Smooth muscle cell (in vitro differentiated cells): ENCODE data around the gene GPER1. TPM values are rescaled to one million over a fixed set of nuclear protein-coding genes. Genes with fewer than 3 reads are reported as not detected.

Experiments used
- DNase-seq: peaks from one replicate; lab custom pipeline; 2025; ENCODE audit not compliant: unreplicated experiment; lab: John Stamatoyannopoulos, UW
- H2AFZ ChIP-seq: fragments of 200-600 bp; sonication (generic); 2 replicates; pipeline ENCODE4 v1.6.0; 2016; ENCODE audit warnings: antibody characterized with exemption, low read depth, mild to moderate bottlenecking
- H3F3A ChIP-seq: fragments of 200-600 bp; sonication (generic); 2 replicates; pipeline ENCODE4 v1.6.0; 2017; ENCODE audit warnings: antibody characterized with exemption, low read depth
- H3K27ac ChIP-seq: fragments of 200-600 bp; sonication (generic); 2 replicates; pipeline ENCODE4 v1.5.1; 2016; ENCODE audit warnings: low read depth, mild to moderate bottlenecking
- H3K27me3 ChIP-seq: fragments of 200-600 bp; sonication (generic); 2 replicates; pipeline ENCODE4 v1.6.1; 2016; ENCODE audit warnings: low read depth, mild to moderate bottlenecking
- H3K36me3 ChIP-seq: fragments of 200-600 bp; sonication (generic); 2 replicates; pipeline ENCODE4 v1.5.1; 2016; ENCODE audit warnings: low read depth
- H3K4me1 ChIP-seq: fragments of 200-600 bp; sonication (generic); 2 replicates; pipeline ENCODE4 v1.5.1; 2016; ENCODE audit warnings: low read depth
- H3K4me2 ChIP-seq: fragments of 200-600 bp; sonication (generic); 2 replicates; pipeline ENCODE4 v1.6.0; 2016; ENCODE audit warnings: mild to moderate bottlenecking
- H3K4me3 ChIP-seq: fragments of 200-600 bp; sonication (generic); 2 replicates; pipeline ENCODE4 v1.5.1; 2016; ENCODE audit warnings: mild to moderate bottlenecking
- H3K79me2 ChIP-seq: fragments of 200-600 bp; sonication (generic); 2 replicates; pipeline ENCODE4 v1.6.0; 2016; ENCODE audit warnings: low read depth, mild to moderate bottlenecking
- H3K9ac ChIP-seq: fragments of 200-600 bp; sonication (generic); 2 replicates; pipeline ENCODE4 v1.6.0; 2016; ENCODE audit warnings: low read depth
- H3K9me3 ChIP-seq: fragments of 200-600 bp; sonication (generic); replicated peaks from 2 replicates; pipeline ENCODE4 v1.5.1; 2016; ENCODE audit warnings: low read depth
- H4K20me1 ChIP-seq: fragments of 200-600 bp; sonication (generic); 2 replicates; pipeline ENCODE4 v1.6.0; 2016; ENCODE audit warnings: low read depth
- CTCF ChIP-seq: fragments of 200-600 bp; sonication (generic); IDR thresholded peaks from 2 replicates; pipeline ENCODE4 v1.5.1; 2017; ENCODE audit warnings: borderline replicate concordance, mild to moderate bottlenecking, antibody characterized with exemption; ENCODE audit not compliant: insufficient read depth, poor library complexity, severe bottlenecking
- WGBS: methylation state at CpG from one replicate; pipeline ENCODE4 v1.1.7; 2016; ENCODE audit warnings: low lambda C conversion rate; 5-methylcytosine and 5-hydroxymethylcytosine counted together
- polyA plus RNA-seq: library from polyadenylated mRNA; unstranded; fragments of >200 nt; fragmentation: Nextera tagmentation; extraction: Ambion mirVana; gene quantifications from 2 replicates; pipeline ENCODE4 v1.2.1, GENCODE V29; 2016
- total RNA-seq: library from RNA; depleted of rRNA; stranded (reverse); fragments of >200 nt; gene quantifications from 2 replicates; pipeline ENCODE4 v1.2.3, GENCODE V29; 2014

GPER1 gene
- total and polyA plus RNA-seq, 2 experiments from 2014 or later = 1.3 to 2.3 TPM

- no peaks in the 10 kb centered on the region for H3K79me2 ChIP-seq
- H3K27ac ChIP-seq = no peak overlapping the region
- no peak overlapping the region for H3K9ac ChIP-seq
- peaks cover 70% of the 10 kb centered on the region for H4K20me1 ChIP-seq
- peaks cover 26% of the 10 kb centered on the region for H3K4me1 ChIP-seq
- H2AFZ ChIP-seq = no peak overlapping the region
- no peaks in the 10 kb centered on the region for H3K27me3 ChIP-seq
- H3K9me3 ChIP-seq = no peaks in the 10 kb centered on the region
- H3F3A ChIP-seq = no peaks in the 10 kb centered on the region
- WGBS = 98% methylated on average over 20 of the region's 21 CpGs
- H3K36me3 ChIP-seq = no peaks in the 10 kb centered on the region
- H3K4me3 ChIP-seq = no peak overlapping the region
- no peak for DNase-seq
- H3K4me2 ChIP-seq = no peak overlapping the region
- no peak for TF ChIP-seq CTCF
Measured at GRCh38 chr7:1090236-1090635, 2.3 kb downstream of the GPER1 start.

DNA sequence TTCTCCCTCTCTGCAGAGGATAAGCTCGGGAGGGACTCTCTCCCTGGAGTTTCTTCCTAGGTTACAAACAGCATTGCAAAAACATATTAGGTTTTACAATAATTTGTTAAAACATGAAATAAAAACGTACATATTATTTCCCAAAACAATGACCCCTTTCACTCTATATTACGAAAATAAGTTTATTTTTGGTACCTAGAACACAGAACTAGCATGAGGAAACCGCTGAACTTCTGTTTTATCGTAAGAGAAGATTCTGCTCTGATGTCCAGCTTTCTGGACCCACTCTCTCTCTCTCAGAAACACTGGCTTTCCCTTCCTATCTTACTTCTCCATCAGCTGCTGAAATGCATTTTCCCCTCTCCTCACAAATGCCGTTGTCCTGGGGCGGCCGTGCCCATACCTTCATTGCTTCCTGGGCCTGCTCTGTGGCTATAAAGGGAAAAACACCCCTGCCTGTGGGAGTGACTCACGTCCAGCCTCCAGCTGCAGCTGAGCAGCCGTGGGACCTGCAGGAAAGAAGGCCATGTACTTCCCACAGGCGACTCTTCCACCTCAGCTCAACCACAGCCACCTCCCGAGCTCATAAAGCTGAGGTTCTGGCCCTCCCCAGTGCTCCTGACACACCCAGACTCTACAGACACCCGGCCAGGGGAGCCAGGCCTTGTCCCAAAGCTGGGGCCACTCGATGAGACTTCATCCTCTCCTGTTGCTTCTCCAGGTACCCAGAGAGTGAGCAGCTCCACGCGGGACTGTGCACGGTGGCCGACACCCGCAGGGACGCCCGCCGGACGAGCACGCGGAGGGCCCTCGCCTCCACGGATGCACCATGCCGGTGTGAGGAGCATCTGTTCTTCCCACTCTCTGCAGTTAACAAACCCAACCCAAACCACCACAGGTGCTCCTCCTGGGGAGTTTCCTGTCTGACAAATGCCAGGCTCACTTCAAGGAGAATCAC lies 3.1 kb downstream of the GPER1 start:
- no peak overlapping the region for H3K4me3 ChIP-seq
- H3K36me3 ChIP-seq = no peaks in the 10 kb centered on the region
- no peaks in the 10 kb centered on the region for H3F3A ChIP-seq
- H3K27me3 ChIP-seq = no peaks in the 10 kb centered on the region
- peaks cover 70% of the 10 kb centered on the region for H4K20me1 ChIP-seq
- H3K9me3 ChIP-seq = no peaks in the 10 kb centered on the region
- no peak for TF ChIP-seq CTCF
- no peaks in the 10 kb centered on the region for H3K79me2 ChIP-seq
- no peak for DNase-seq
- no peak overlapping the region for H2AFZ ChIP-seq
- H3K27ac ChIP-seq = no peak overlapping the region
- H3K4me1 ChIP-seq = peaks cover 26% of the 10 kb centered on the region
- 72% methylated on average over 28 of the region's 28 CpGs for WGBS
- no peak overlapping the region for H3K9ac ChIP-seq
- H3K4me2 ChIP-seq = no peak overlapping the region

GRCh38 chr7:1091644-1092027 lies 3.7 kb downstream of the GPER1 start:
- no peaks in the 10 kb centered on the region for H3K27me3 ChIP-seq
- peaks cover 70% of the 10 kb centered on the region for H4K20me1 ChIP-seq
- H3K9me3 ChIP-seq = no peaks in the 10 kb centered on the region
- H3K9ac ChIP-seq = no peak overlapping the region
- no peaks in the 10 kb centered on the region for H3K36me3 ChIP-seq
- 98% methylated on average over 18 of the region's 18 CpGs for WGBS
- no peak overlapping the region for H3K4me3 ChIP-seq
- no peak overlapping the region for H3K27ac ChIP-seq
- TF ChIP-seq CTCF = no peak
- H3F3A ChIP-seq = no peaks in the 10 kb centered on the region
- H2AFZ ChIP-seq = no peak overlapping the region
- H3K79me2 ChIP-seq = no peaks in the 10 kb centered on the region
- no peak overlapping the region for H3K4me2 ChIP-seq
- no peak for DNase-seq
- H3K4me1 ChIP-seq = peaks cover 22% of the 10 kb centered on the region

GRCh38 chr7:1092161-1092632 lies 4.3 kb downstream of the GPER1 start:
- Histone ChIP-seq H3K4me1 (peaks cover 18% of the 10 kb centered on the region), H4K20me1 (peaks cover 71% of the 10 kb centered on the region), H3K79me2 (no peaks in the 10 kb centered on the region), H3K36me3 (no peaks in the 10 kb centered on the region), H3K4me2 (no peak overlapping the region), H3K9me3 (no peaks in the 10 kb centered on the region), H3K27ac (no peak overlapping the region), H3K27me3 (no peaks in the 10 kb centered on the region), H3K4me3 (no peak overlapping the region), H3F3A (no peaks in the 10 kb centered on the region), H2AFZ (no peak overlapping the region), H3K9ac (no peak overlapping the region)
- TF ChIP-seq CTCF = no peak
- 98% methylated on average over 35 of the region's 40 CpGs for WGBS
- DNase-seq = no peak
